CD14-positive monocyte (primary cell): ENCODE measurements around the gene DHRS2. TPM values are rescaled to one million over a fixed set of nuclear protein-coding genes. Genes with fewer than 3 reads are reported as not detected.

Experiments used
- DNase-seq, 3 donors: peaks; one replicate each; pipeline ENCODE4 v3.0.0-alpha.2; 2011 to 2022
- H2AFZ ChIP-seq: 2 replicates; pipeline ENCODE4 v1.6.0; 2012; ENCODE audit warnings: mild to moderate bottlenecking, low read depth, low read length, inconsistent platforms; ENCODE audit not compliant: insufficient read depth, poor library complexity, severe bottlenecking
- H3K27ac ChIP-seq, 2 donors: 1 replicate in 1 of 2; 2 replicates in 1 of 2; pipeline ENCODE4 v1.5.1; 2012 to 2013; ENCODE audit warnings: low read length in 2 of 2, control low read depth in 1 of 2, inconsistent platforms in 1 of 2, low read depth in 1 of 2, mild to moderate bottlenecking in 1 of 2
- H3K27me3 ChIP-seq, 2 donors: one replicate each; pipeline versions ENCODE4 v1.6.0 to v1.6.1; 2011 to 2013; ENCODE audit warnings: low read length in 2 of 2; ENCODE audit not compliant: control insufficient read depth in 2 of 2, insufficient read depth in 2 of 2
- H3K36me3 ChIP-seq, 2 donors: replicated peaks in 1 of 2; 1 replicate in 1 of 2; 2 replicates in 1 of 2; pipeline versions ENCODE4 v1.5.1 to v1.6.1; 2012 to 2013; ENCODE audit warnings: low read length in 2 of 2, control low read depth in 1 of 2, inconsistent platforms in 1 of 2, mild to moderate bottlenecking in 1 of 2; ENCODE audit not compliant: insufficient read depth in 2 of 2, control insufficient read depth in 1 of 2
- H3K4me1 ChIP-seq, 2 donors: 1 replicate in 1 of 2; 2 replicates in 1 of 2; pipeline versions ENCODE4 v1.5.1 to v1.6.1; 2012 to 2013; ENCODE audit warnings: low read length in 2 of 2, control low read depth in 1 of 2, inconsistent platforms in 1 of 2, mild to moderate bottlenecking in 1 of 2, moderate library complexity in 1 of 2; ENCODE audit not compliant: insufficient read depth in 2 of 2, control insufficient read depth in 1 of 2
- H3K4me2 ChIP-seq: replicated peaks from 2 replicates; pipeline ENCODE3; 2012; ENCODE audit warnings: low read length, moderate library complexity, mild to moderate bottlenecking; ENCODE audit not compliant: poor library complexity, severe bottlenecking; ENCODE audit errors: extremely low read depth
- H3K4me3 ChIP-seq, 3 experiments: fragments of 200-600 bp in 1 of 3; sonication (generic) in 1 of 3; replicated peaks in 1 of 3; 1 replicate in 2 of 3; 2 replicates in 1 of 3; pipeline ENCODE4 v1.5.1; 2011 to 2013; ENCODE audit warnings: low read length in 3 of 3, mild to moderate bottlenecking in 3 of 3, control low read depth in 2 of 3, low read depth in 2 of 3, inconsistent platforms in 1 of 3, moderate library complexity in 1 of 3
- H3K79me2 ChIP-seq: 2 replicates; pipeline ENCODE4 v1.6.0; 2012; ENCODE audit warnings: mild to moderate bottlenecking, control low read depth, inconsistent platforms, low read length, moderate library complexity; ENCODE audit not compliant: insufficient read depth
- H3K9ac ChIP-seq: 2 replicates; pipeline ENCODE4 v1.6.0; 2017; ENCODE audit warnings: low read length, mild to moderate bottlenecking; ENCODE audit not compliant: insufficient read depth, poor library complexity, severe bottlenecking
- H3K9me3 ChIP-seq, 2 donors: replicated peaks in 1 of 2; 1 replicate in 1 of 2; 2 replicates in 1 of 2; pipeline versions ENCODE4 v1.5.1 to v1.6.1; 2012 to 2013; ENCODE audit warnings: low read length in 2 of 2, control low read depth in 1 of 2; ENCODE audit not compliant: control insufficient read depth in 1 of 2, insufficient read depth in 1 of 2
- H4K20me1 ChIP-seq: 2 replicates; pipeline ENCODE4 v1.6.0; 2012; ENCODE audit warnings: mild to moderate bottlenecking, low read length, control low read depth, moderate library complexity; ENCODE audit not compliant: insufficient read depth
- H3K27ac Mint-ChIP-seq, 7 donors: one replicate each; pipeline ENCODE4 v1.8.0; 2020; ENCODE audit warnings: mild to moderate bottlenecking in 7 of 7, mixed read lengths in 7 of 7, moderate library complexity in 6 of 7, inconsistent platforms in 2 of 7
- H3K27me3 Mint-ChIP-seq, 3 donors: one replicate each; pipeline ENCODE4 v1.8.0; 2021 to 2022; ENCODE audit warnings: low read depth in 3 of 3, mild to moderate bottlenecking in 3 of 3, mixed read lengths in 3 of 3, moderate library complexity in 3 of 3, inconsistent platforms in 1 of 3
- H3K36me3 Mint-ChIP-seq, 2 donors: one replicate each; pipeline ENCODE4 v1.8.0; 2020; ENCODE audit warnings: mixed read lengths in 2 of 2, inconsistent platforms in 1 of 2, mild to moderate bottlenecking in 1 of 2
- H3K4me1 Mint-ChIP-seq: one replicate; pipeline ENCODE4 v1.8.0; 2020; ENCODE audit warnings: mild to moderate bottlenecking, mixed read lengths
- H3K4me3 Mint-ChIP-seq, 2 donors: one replicate each; pipeline ENCODE4 v1.8.0; 2020; ENCODE audit warnings: mild to moderate bottlenecking in 2 of 2, mixed read lengths in 2 of 2, moderate library complexity in 1 of 2
- H3K9me3 Mint-ChIP-seq, 7 donors: one replicate each; pipeline ENCODE4 v1.8.0; 2020 to 2022; ENCODE audit warnings: mixed read lengths in 7 of 7, mild to moderate bottlenecking in 6 of 7, moderate library complexity in 6 of 7, inconsistent platforms in 2 of 7
- WGBS: methylation state at CpG from one replicate; pipeline ENCODE4 v1.1.5; 2013; ENCODE audit warnings: missing lambda C conversion rate; ENCODE audit not compliant: insufficient coverage; 5-methylcytosine and 5-hydroxymethylcytosine counted together
- intact Hi-C, 2 donors: fragments of 100-400 bp; cut with micrococcal nuclease; formaldehyde crosslinking; loops; one replicate each; pipeline versions ENCODE4 v1.15.0 to v1.15.1; 2023
- polyA plus RNA-seq, 3 donors: library from polyadenylated mRNA; depleted of rRNA in 1 of 3; unstranded in 2 of 3; stranded (reverse) in 1 of 3; fragments of 300-500 nt in 2 of 3; fragments of >200 nt in 1 of 3; fragmentation: Illumina TruSeq in 2 of 3; gene quantifications; 1 replicate in 2 of 3; 2 replicates in 1 of 3; pipeline ENCODE4 v1.2.3, GENCODE V29; 2012 to 2021
- TF ChIP-seq, protein P1 (sequence below): fragments of 200-600 bp; IDR thresholded peaks from one replicate; pipeline ENCODE4 v1.8.0; 2022; ENCODE audit warnings: antibody characterized with exemption, mild to moderate bottlenecking

Gene DHRS2
- polyA plus RNA-seq, 3 donors = not detected

- H3K27ac Mint-ChIP-seq = no peak overlapping the region
- H3K4me3 Mint-ChIP-seq = no peak overlapping the region
- TF ChIP-seq, protein P1, sequence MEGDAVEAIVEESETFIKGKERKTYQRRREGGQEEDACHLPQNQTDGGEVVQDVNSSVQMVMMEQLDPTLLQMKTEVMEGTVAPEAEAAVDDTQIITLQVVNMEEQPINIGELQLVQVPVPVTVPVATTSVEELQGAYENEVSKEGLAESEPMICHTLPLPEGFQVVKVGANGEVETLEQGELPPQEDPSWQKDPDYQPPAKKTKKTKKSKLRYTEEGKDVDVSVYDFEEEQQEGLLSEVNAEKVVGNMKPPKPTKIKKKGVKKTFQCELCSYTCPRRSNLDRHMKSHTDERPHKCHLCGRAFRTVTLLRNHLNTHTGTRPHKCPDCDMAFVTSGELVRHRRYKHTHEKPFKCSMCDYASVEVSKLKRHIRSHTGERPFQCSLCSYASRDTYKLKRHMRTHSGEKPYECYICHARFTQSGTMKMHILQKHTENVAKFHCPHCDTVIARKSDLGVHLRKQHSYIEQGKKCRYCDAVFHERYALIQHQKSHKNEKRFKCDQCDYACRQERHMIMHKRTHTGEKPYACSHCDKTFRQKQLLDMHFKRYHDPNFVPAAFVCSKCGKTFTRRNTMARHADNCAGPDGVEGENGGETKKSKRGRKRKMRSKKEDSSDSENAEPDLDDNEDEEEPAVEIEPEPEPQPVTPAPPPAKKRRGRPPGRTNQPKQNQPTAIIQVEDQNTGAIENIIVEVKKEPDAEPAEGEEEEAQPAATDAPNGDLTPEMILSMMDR = no peak
- H3K9ac ChIP-seq = no peak overlapping the region
- H2AFZ ChIP-seq = no peak overlapping the region
- intact Hi-C loops = no loop called here
- H4K20me1 ChIP-seq = no peaks in the 10 kb centered on the region
- H3K9me3 Mint-ChIP-seq = peaks cover 0 to 6% (median 2%) of the 10 kb centered on the region in 7 donors
- H3K79me2 ChIP-seq = no peaks in the 10 kb centered on the region
- H3K36me3 ChIP-seq = no peaks in the 10 kb centered on the region
- no peak overlapping the region for H3K4me2 ChIP-seq
- no peaks in the 10 kb centered on the region for H3K9me3 ChIP-seq
- no peaks in the 10 kb centered on the region for H3K4me1 Mint-ChIP-seq
- DNase-seq = no peak
- peaks cover 17 to 18% of the 10 kb centered on the region in 2 donors for H3K4me1 ChIP-seq
- H3K27me3 ChIP-seq = peaks cover 3% of the 10 kb centered on the region in 2 donors
- no peak overlapping the region for H3K27ac ChIP-seq
- H3K27me3 Mint-ChIP-seq = peaks cover 3 to 7% (median 5%) of the 10 kb centered on the region in 3 donors
- no peaks in the 10 kb centered on the region for H3K36me3 Mint-ChIP-seq
- WGBS = no CpG with 5 or more reads among the region's 1 CpG
- no peak overlapping the region for H3K4me3 ChIP-seq
Measured at GRCh38 chr14:23692416-23692815, 56.3 kb downstream of the DHRS2 start.

GRCh38 chr14:23693252-23693775 is 57.1 kb downstream of the DHRS2 start:
- Mint-ChIP-seq H3K27ac (no peak overlapping the region), H3K4me3 (no peak overlapping the region), H3K27me3 (peaks cover 3 to 7% (median 5%) of the 10 kb centered on the region in 3 donors), H3K4me1 (no peaks in the 10 kb centered on the region), H3K36me3 (no peaks in the 10 kb centered on the region), H3K9me3 (peaks cover 0 to 6% (median 2%) of the 10 kb centered on the region in 7 donors)
- 93% methylated on average over 9 of the region's 11 CpGs for WGBS
- Histone ChIP-seq H3K36me3 (no peaks in the 10 kb centered on the region), H3K27ac (no peak overlapping the region), H2AFZ (no peak overlapping the region), H4K20me1 (no peaks in the 10 kb centered on the region), H3K4me1 (peaks cover 17 to 18% of the 10 kb centered on the region in 2 donors), H3K9ac (no peak overlapping the region), H3K4me3 (no peak overlapping the region), H3K4me2 (no peak overlapping the region), H3K79me2 (no peaks in the 10 kb centered on the region), H3K27me3 (peaks cover 3% of the 10 kb centered on the region in 2 donors), H3K9me3 (no peaks in the 10 kb centered on the region)
- TF ChIP-seq, protein P1 = no peak
- intact Hi-C loops = no loop called here
- no peak for DNase-seq
